ENCODE measurements around the gene RPS21.

DNA sequence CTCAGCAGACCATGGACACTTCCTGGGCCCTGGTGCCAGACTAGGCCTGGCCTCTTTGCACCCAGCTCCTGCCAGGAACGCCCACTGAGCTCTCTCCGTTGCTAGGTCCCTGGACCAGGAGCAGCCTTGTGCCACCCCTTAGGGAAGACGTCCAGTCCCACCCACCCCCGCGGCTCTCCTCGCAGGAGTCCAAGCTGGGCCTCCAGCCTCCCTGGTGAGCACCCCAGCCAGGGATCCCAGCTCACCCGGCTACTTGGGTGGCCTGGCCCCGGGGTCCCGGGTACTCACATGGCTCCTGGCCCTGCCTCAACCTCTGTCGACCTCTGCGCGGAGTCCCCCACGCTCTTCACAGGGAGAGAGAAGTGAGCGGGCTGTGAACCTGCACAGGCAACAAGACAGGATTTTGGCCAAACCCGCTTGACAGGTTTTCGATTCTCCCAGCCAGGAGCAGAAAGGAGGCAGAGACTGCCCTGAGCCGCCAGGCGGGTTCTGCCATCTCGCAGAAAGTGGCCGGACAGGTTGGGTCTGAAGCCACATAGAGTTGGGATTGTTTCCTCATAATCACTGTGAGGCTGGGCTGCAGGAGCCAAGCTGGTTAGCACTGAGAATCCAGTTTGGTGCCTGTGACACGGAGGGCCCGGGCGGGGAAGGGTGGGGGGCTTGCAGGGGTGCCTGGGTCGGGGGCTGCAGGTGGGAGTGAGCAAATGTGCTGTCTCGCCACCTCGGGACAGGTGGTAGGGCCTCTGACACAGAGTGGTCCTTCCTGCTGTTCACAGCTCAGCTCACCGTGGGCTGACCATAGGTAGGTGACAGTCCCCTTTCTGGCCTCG, 40.5 kb downstream of the RPS21 start, which contains the start of gene RBBP8NL:
- TF ChIP-seq, protein P1, sequence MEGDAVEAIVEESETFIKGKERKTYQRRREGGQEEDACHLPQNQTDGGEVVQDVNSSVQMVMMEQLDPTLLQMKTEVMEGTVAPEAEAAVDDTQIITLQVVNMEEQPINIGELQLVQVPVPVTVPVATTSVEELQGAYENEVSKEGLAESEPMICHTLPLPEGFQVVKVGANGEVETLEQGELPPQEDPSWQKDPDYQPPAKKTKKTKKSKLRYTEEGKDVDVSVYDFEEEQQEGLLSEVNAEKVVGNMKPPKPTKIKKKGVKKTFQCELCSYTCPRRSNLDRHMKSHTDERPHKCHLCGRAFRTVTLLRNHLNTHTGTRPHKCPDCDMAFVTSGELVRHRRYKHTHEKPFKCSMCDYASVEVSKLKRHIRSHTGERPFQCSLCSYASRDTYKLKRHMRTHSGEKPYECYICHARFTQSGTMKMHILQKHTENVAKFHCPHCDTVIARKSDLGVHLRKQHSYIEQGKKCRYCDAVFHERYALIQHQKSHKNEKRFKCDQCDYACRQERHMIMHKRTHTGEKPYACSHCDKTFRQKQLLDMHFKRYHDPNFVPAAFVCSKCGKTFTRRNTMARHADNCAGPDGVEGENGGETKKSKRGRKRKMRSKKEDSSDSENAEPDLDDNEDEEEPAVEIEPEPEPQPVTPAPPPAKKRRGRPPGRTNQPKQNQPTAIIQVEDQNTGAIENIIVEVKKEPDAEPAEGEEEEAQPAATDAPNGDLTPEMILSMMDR (IDR thresholded peaks at IDR 0.05; ENCODE audit: insufficient read depth, low read length, poor library complexity, severe bottlenecking): no peak
- TF ChIP-seq EZH2phosphoT487 (conservative IDR thresholded peaks at IDR 0.05; ENCODE audit: low read length): no peak
